Activated effector memory CD4-positive, alpha-beta T cell treated with Interleukin-2 at 50 U/mL for 16 hours (primary cell): Measurements from ENCODE around the gene CELF4.

Source experiments
- DNase-seq: peaks from one replicate; pipeline ENCODE4 v3.0.0-alpha.2; 2020

The CELF4 gene

DNA sequence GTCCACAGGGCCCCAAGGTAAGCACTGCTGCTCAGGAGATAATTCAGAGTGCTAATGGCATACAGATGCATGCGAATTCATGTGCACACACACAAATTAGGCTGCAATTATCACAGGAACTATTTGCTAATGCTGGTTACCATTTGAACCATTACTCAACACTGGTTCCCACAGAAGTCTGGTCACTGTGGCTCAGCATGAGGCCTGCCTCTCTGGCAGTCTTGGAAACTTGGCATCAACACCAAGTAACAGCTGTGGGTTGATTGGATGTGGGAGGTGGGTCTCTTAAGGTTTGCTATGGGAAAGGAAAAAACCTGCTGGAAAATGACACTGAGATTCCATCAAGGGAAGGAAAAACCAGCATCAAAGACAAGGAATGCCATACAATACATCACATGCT lies 105.0 kb downstream of the CELF4 start:
- no peak for DNase-seq

DNA sequence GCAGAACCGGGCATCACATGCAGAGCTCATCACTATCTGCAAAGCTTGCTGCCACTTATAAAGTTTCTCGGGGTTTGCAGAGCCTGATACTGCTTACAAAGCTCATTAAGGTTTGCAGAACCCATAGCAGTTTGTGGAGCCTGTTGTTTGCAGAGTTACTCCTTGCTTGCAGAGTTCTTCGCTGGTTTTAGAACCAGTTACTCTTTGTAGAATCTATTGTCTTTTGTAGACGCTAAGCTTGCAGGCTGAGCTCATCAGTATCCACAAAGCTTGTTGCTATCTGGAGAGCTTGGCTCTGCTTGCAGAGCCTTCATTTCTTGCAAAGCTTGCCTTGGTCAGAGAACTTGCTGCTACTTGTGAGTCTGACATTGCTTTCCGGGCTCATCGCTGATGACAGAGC lies 106.9 kb downstream of the CELF4 start:
- DNase-seq: no peak

DNA sequence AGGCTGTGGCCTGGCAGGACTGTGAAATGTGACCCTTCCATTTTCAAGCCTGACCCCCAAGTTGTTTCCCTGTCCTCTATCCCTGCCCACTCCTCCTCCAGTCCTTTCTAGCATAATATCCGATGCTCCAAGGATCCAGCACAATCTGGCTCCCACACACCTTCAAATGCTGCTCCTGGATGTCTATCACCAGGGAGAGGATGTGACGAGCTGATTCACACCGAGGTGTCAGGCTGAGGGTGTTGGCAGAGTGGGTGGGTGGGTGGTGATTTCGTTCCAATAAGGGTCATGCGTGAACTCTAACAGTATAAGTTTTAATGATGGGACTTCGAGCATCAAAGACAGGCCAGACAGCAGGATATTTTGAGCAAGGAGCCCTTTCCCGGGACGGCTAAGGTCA lies 107.8 kb downstream of the CELF4 start:
- DNase-seq: no peak

DNA sequence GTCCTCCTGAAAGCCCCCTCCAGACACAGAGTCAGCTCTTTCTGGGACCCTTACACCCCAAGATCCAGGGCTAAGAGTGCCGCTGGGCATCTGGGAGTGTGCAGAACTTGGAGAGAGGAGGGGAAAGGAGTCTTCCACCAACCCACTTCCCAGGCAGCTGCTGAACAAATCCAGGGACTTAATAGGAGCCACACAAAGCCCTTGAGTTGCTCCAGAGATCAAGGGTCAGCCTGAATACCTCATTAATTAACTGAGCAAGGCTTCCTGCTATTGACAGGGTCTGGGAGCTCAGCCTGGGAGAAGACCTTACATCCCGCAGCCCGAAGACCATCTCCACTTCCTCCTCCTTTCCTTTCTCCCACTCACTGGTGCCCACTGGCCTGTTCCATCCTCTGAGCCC lies 108.3 kb downstream of the CELF4 start:
- no peak for DNase-seq

DNA sequence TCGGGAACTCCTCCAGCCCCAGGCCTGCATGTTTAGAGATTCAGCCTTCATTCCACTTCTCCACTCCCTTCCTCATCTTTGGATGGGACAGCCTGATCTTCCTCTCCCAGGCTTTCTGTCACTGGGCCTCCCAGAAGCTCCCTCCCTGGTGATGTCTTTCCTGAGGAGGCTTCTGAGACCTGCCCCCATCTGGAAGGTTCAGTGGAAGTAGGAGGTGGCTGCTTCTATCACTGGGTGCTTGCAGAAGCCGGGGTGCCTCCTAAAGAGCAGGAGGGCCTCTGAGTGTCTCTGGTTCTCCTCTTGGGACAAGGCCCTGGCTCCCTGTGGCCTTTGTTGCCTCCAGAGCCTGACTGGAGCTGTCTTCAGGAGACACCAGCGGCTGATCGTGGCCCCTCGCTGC lies 108.7 kb downstream of the CELF4 start:
- DNase-seq: no peak

DNA sequence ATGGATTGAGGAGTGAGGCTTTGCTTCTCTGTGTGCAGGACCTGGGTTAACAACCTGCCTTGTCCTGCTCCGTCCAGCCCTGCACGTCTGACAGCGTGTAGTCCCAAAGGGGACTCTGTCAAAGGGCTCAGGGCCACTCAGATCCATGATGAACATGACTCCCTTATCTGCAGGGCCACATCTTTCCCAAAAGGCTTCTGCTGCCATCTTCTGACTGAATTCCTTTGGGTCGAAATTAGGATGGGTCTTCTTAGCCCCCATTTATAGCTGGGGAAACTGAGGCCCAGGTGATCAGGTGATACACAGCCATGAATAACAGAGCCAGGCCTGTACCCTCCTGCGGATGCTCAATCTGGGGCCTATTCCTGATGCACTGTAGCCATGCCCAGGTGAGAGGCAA lies 109.2 kb downstream of the CELF4 start:
- no peak for DNase-seq

DNA sequence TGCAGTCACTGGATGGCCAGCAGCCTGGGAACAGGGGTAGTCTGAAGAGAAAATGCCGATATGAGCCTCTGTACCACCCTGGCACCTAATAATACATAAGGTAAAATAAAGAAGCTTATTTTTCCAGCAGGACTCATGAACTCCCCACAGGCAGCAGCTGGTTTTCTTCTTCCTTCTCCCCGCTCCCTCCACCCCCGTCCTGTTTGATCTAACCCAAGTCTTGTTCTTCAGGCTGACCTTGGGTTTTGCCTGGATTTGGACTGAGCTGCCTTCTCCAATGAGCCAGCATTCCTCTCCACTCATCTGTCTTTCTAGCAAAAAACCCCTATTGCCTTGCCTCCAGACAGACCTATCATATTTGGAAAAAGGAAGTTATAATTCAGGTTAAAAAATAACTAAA lies 111.8 kb downstream of the CELF4 start:
- DNase-seq: no peak

DNA sequence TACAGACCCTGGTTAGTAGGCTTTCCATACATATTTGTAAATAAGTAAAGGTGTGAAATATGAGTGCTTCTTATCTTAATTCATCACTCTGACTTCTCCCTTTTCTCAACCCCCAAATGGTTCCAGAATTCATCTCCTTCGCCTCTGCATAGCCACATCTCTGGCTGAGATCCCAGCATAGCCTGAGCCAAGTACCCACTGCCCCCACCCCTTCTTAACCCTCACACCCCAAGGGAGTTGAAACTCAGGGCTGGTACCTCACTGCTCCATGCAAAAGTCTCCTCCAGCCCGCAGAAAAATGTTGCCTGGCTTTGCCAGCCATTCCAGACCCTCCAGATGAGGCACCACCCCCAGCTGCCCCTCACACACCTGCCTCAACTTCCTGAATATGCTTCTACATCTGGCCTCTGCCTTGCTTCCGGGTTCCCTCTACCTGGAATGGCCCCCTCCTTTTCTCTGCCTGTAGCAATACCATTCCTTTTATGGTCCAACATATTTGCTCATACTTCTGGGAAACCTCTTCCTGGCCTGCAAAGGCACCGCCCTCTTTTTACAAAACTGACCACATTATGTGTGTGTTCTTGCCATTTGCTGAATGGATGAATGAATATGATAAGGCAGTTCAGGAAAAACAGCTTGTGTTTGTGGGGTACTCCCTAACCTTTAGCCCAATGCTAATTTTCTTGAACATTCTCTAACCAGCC lies 112.8 kb downstream of the CELF4 start:
- no peak for DNase-seq

DNA sequence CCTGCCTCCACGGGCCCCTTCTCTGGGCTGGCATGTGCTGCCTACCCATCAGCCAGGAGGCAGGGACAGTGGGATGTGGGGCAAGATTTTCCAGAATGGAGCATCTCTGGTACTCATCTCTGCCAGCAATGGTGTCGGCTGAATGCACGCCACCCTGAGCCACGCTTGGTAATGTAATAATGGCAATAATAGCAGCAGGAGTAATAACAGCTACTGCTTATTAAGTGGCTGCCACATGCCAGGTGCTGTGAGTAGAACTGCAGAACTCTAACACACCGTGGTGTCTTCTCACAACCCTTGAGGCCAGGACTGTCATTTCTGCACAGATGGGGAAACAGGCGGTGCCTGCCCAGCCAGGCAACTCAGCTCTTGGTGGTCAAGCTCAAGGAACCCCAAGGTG lies 113.6 kb downstream of the CELF4 start:
- DNase-seq: no peak

DNA sequence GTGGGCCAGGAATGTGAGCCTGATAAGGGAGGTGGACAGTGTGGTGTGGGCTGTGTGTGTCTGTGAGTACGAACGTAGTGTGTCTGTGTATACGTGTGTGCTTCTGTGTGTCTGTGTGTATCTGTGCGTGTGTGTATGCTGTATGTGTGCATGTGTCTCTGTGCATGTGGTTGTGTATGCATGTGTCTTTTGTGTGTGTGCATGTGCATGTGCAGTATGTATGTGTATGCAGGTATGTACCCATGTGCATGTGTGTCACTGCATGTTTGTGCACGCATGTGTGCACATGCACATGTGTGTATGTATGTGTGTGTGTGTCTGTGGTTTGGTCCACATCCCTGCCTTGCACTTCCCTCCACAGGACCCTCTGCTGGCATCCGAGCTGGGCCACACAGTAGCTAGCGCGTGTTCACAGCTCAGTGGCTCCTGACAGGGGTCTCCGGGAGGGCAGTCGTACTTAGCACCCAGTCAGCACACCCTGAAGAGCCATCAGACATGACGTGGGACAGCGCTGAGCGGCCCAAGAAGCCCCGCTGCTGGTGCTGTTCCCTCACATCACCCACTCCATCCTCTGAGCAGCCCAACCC lies 114.3 kb downstream of the CELF4 start:
- no peak for DNase-seq

DNA sequence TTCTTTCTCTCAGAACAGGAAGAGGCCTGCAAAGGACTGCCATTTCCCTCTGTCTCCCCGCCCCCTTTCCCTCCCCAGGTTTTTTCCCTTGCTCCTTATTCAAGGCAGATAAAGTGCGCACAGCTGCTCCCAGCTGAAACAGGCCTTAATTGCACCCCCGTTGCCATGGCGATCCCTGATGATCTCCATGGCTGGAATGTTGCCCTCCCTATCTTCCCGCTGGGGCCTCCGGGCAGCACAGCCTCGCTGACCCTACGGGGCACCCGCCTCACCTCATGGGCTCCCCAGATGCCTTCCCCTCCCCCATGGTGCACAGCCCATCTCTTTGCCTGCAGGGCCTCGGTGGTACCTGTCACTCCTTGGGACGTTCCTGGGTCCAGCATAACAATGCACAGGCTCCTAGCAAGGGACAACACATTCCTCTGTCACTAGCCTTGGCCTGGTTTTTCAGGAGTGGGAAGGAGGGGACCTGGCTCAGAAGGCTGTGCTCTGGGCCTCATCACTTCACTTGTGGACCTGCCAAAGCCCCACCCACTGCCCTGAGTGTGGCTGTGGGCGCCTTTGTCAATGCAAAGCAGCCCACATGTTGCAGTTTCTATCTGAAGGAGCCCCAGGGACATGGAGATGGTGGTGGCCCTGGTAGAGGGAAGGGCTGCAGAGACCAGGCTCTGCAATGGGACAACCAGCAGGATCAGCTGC lies 115.0 kb downstream of the CELF4 start:
- no peak for DNase-seq

DNA sequence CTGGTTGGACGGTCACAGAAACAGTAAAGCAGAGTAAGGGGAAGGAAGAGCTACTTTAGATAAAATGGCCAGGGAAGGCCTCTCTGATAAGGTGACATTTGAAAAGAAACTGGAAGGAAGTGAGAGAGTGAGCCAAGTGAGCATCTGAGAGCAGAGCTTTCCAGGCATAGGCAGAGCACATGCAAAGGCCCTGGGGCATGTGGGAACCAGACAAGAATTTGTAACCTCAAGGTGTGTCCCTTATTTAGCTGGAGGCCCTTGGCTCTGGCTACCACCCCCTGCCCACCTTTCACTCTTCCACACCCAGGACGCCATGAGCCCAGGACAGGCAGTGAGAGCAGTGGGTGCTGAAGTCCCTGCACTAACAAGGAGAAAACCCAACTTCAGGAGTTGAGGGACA lies 116.0 kb downstream of the CELF4 start:
- DNase-seq: no peak

DNA sequence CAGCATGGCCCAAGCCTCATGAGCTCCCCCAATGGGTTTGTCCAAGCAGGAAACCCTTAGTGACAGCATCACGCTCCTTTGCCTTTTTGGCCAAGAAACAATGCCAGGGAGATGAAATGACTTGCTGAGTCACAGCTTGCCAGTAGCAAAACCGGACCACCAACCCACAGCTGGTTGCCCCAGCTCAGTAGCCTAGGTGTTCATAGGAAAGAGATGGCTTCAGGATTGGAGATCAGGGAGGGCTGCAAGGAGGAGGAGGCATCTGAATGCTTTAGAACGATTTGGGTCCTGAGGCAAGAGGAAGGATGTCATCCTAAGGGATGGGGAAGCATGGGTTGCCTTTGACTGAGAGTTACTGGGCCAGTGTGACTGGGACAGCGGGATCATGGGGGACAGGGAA lies 116.7 kb downstream of the CELF4 start:
- no peak for DNase-seq

DNA sequence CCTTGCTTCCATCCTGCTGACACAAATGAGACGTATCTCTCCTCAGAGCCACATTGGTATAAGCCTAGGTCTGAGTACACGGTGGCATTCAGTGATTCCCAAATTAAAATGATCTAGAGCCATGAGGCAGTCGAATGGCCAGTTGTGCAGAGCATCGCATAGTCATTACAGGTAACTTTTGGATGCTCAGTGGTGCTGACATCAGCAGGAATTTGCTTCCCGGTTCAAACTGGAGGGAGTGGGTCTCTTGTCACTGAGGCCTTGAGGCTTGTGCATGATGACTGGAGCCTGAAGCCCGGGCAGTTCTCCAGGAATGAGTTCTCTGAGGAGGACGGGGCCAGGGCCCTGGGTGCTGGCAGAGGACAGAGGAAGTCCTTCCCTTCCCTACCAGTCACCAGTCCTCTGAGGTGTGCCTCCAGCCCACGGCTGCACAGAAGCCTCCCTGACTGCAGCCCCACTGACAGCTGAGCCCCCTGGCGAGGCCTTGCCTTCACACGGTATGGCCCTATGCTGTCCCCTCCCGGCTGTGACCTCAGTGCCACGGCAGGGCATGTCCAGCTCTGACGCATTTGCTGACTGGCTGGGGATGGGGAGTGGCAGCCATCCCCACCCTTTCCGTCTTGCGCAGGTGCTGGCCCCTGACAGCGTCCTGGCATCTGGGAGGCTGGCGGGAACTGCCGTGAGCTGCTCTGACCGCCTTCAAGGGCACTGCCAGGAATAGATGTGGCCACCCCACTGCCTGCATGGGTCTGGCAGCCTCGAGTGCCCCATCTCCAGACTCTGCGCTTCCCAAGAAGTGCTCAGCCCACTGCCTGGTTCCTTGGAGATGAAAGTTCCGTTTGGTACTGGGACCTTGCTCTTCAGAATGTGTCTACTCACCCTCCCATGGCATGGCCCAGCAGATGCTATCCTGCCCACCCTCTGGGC lies 117.4 kb downstream of the CELF4 start:
- DNase-seq: no peak

DNA sequence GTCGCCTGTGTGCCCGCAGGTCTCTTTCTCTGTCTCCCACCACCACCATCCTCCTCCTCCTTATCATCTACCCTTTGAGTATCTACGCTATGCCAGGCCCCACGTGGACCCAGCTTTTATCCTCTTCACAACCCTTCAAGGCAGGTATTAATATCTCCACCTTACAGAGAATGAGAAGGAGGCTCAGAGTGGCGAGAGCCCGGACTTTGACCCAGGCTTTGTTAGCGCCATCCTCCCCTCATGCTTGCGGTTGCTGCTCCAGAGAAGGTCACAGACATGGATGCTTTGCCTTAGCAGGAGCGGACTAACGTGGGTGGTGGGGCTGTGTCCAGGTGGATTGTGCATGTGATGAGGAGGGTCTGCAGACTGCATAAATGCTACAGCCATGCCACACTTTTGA lies 119.8 kb downstream of the CELF4 start:
- no peak for DNase-seq

DNA sequence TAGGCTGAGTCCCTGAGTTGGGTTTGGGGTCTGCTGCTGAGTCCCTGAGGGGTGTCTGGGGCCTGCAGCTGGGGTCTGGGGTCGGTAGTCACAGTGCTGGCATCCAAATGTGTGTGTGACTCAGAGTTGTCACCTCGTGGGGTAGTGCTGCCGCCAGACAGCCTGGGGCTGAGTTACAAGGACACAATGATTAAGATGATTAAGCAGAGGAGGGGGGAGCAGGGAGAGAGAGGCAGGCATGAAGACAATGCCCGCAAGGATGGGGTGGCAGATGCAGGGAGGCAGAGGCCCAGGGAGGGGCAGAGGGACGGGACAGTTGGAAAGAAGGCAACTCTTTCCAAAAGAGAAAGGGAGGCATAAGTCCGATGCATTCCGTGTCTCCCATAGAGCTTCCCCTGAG lies 120.2 kb downstream of the CELF4 start:
- no peak for DNase-seq

DNA sequence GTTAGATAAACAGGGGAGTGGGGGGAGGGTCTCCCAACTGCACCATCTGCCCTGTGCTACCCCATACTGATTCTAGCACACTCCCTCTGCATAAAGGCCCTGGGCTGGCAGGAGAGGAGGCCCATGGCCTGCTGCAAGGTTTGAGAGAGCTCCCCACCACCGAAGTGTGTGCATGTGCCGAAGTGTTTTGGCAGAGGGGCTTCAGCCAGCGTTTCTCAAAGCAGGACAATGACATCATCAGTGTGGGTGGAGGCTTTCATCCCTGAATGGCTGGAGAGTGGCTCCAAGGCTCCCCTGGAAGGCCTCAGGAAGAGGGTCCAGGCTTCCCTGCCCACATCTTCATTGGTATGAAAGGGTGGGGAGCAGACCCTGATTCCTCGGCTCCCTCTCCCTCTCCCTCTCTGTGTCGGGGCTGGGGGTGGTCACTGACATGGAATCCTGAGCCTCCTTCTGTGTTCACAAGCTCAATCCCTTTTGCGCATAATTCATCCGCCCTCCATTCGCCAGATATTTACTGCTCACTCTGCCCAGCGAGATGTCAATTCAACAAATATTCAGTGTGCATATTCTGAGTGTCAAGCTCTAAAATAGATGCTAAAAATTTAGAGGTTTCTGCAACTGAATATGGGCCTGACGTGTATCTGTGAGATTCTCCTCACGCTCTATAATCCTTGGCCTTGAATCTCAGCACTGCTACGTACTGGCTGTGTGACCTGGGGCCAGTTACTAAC lies 122.1 kb downstream of the CELF4 start:
- DNase-seq: no peak

DNA sequence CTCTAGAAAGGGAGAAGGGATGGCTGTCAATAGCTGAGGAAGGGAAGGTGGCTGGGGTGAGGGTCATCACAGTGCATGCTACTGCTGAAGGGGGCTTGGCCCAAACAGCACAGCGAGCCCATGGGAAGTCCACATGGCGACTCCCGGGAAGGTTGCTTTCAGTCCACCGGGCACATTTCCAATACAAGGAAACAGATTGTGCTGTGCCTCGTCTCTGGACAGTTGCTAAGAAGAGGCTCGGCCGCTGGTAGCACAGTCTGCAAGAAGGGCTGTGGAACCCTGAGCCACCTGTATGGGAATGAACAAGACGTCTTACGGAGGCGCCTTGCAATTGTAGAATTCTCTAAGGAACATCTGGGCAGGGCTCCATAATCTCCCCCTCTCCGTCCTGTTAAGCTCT lies 123.1 kb downstream of the CELF4 start:
- DNase-seq: no peak

DNA sequence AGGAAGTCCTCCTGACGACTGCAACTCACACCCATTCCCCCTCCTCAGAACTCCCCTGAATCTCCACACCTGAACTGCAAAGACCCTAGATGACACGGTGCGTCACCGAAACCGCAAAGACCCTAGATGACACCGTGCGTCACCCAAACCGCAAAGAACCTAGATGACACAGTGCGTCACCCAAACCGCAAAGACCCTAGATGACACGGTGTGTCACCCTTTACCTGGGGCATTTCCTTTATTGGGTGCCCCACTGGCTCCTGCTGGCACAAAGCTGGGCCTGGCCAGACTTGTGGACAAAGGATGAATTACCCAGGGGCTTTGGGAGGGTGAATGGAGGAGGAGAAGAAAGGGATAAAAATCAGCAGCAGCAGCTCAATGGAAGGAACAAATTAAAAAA lies 123.8 kb downstream of the CELF4 start:
- DNase-seq: no peak

DNA sequence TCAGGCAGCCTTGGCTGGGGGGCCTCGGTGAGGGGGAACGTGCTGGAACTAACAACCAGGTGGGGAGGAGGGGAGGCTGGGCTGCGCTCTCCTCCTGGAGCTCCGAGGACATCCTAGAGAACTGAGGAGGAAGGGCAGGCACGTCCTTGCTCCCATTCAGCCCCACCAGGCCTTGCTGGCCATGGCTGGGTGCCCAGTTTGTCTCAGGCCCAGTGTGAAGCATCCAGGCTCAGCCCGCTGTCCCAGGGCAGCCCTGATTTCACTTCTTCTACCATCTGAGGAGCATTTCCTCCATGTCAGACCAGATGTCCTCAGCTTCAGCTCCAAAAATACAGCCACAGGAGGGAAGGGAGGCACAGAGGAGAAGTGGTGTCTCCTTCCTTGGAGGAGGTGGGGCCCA lies 125.4 kb downstream of the CELF4 start:
- DNase-seq: no peak

DNA sequence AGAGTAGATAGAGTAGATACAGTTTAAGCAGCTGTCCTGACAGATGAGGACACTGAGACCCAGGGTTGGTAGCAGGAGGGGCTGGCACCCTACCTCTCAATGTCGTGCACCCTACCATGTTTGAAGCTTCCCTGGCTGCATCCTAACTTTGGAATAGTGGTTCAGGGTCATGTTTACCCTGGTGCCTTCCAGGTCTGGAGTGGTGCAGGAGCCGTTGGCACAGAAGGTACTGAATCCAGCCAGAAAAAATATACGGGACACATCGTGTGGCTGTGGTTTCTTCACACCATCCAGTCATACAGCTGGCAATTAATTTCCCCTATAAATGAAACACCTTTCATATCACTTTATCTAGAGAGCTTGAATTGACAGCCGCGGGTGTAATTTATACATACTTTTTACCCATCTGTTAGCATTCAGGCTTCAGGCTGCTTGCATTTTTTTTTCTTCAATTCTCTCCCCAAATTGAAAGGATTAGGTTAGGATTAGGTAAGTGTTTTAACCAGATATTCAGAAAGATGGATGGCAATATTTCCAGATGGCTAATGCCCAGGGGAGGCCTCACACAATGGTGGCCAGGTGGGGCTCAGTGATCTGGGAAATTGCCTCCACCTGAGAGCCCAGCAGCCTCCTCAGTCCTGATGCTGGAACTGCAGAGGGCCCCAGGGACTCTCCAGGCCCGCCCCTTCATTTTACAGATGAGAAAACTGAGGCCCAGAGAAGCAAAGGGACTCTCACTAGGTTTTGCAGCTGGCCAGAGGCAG lies 127.0 kb downstream of the CELF4 start:
- no peak for DNase-seq

DNA sequence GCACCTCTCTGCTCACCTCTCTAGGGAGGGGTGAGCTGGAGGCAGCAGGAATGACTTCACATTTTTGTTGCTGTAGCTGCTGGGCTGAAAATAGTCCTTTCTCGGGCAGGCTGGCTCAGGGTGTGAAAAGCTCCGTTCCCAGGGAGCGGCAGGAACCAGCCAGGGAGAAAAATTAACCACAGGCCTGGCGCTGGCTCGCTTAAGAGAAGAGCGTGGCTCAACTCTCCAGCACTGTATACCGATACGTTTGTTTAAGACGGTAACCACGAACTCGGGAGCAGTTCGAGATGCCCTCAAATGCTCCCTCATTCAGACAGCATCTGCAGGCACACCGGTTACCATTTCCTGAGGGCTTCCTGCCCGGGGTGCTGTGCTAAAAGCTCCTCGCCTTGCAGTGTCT lies 129.6 kb downstream of the CELF4 start:
- DNase-seq: no peak
